CD4-positive, alpha-beta T cell (primary cell): ENCODE results near the gene FARS2. TPM values are rescaled to one million over a fixed set of nuclear protein-coding genes. Genes with fewer than 3 reads are reported as not detected.

Source experiments
- ATAC-seq: fragments of 200-7000 bp; cut with Tn5 transposase; one replicate; pipeline ENCODE4 v1.10.0; 2022; ENCODE audit warnings: mild to moderate bottlenecking; ENCODE audit not compliant: poor library complexity
- CTCF ChIA-PET: fragments of 350-600 bp; sonication (Branson Sonifier 250); formaldehyde crosslinking; loops from one replicate; lab custom pipeline; 2021; ENCODE audit warnings: antibody characterized with exemption, inconsistent platforms; lab: Charles Lee
- POLR2A ChIA-PET: fragments of 350-600 bp; sonication (Branson Sonifier 250); formaldehyde crosslinking; loops from one replicate; lab custom pipeline; 2021; ENCODE audit warnings: antibody characterized with exemption, inconsistent platforms; lab: Charles Lee
- DNase-seq, 14 experiments: peaks; one replicate each; pipeline ENCODE4 v3.0.0-alpha.2; 2013 to 2020; ENCODE audit warnings: mixed read lengths in 2 of 14
- H3K27ac ChIP-seq, 2 donors: one replicate each; pipeline versions ENCODE4 v1.5.1 to v1.7.0; 2013; ENCODE audit warnings: low read length in 2 of 2, low read depth in 1 of 2, mild to moderate bottlenecking in 1 of 2
- H3K27me3 ChIP-seq, 2 experiments: 1 replicate in 1 of 2; 2 replicates in 1 of 2; pipeline versions ENCODE4 v1.6.1 to v1.7.0; 2013; ENCODE audit warnings: low read length in 2 of 2, control low read depth in 1 of 2, mild to moderate bottlenecking in 1 of 2, moderate library complexity in 1 of 2; ENCODE audit not compliant: insufficient read depth in 2 of 2, control insufficient read depth in 1 of 2
- H3K36me3 ChIP-seq: one replicate; pipeline ENCODE4 v1.6.1; 2013; ENCODE audit warnings: low read length, control low read depth; ENCODE audit not compliant: insufficient read depth
- H3K4me1 ChIP-seq: one replicate; pipeline ENCODE4 v1.6.1; 2013; ENCODE audit warnings: low read length, control low read depth; ENCODE audit not compliant: insufficient read depth
- H3K4me3 ChIP-seq: one replicate; pipeline ENCODE4 v1.5.1; 2013; ENCODE audit warnings: mild to moderate bottlenecking, low read length, moderate library complexity
- H3K9me3 ChIP-seq, 2 experiments: 1 replicate in 1 of 2; 2 replicates in 1 of 2; pipeline versions ENCODE4 v1.6.1 to v1.7.0; 2013; ENCODE audit warnings: low read length in 2 of 2, mild to moderate bottlenecking in 2 of 2, control low read depth in 1 of 2, moderate library complexity in 1 of 2; ENCODE audit not compliant: control insufficient read depth in 1 of 2, insufficient read depth in 1 of 2
- H3K27ac Mint-ChIP-seq: one replicate; pipeline ENCODE4 v1.8.0; 2020; ENCODE audit warnings: mixed read lengths
- H3K27me3 Mint-ChIP-seq: one replicate; pipeline ENCODE4 v1.8.0; 2021; ENCODE audit warnings: mixed read lengths
- H3K36me3 Mint-ChIP-seq: one replicate; pipeline ENCODE4 v1.8.0; 2021; ENCODE audit warnings: low read depth, mixed read lengths
- H3K4me1 Mint-ChIP-seq: one replicate; pipeline ENCODE4 v1.8.0; 2021; ENCODE audit warnings: low read depth, mixed read lengths
- H3K4me3 Mint-ChIP-seq: one replicate; pipeline ENCODE4 v1.8.0; 2020; ENCODE audit warnings: mild to moderate bottlenecking, mixed read lengths
- H3K9me3 Mint-ChIP-seq: one replicate; pipeline ENCODE4 v1.8.0; 2020; ENCODE audit warnings: mixed read lengths
- CTCF ChIP-seq: fragments of 200-600 bp; IDR thresholded peaks from one replicate; pipeline ENCODE4 v1.8.0; 2022; ENCODE audit warnings: antibody characterized with exemption, mild to moderate bottlenecking
- intact Hi-C, 2 experiments: fragments of 100-400 bp; cut with DNase I in 1 of 2; cut with micrococcal nuclease in 1 of 2; formaldehyde crosslinking; loops; one replicate each; pipeline versions ENCODE4 v1.15.1 to v1.9.0; 2023 to 2025; cut with DNase I, micrococcal nuclease
- total RNA-seq, 174 experiments: library from RNA in 2 of 174; stranded (reverse) in 2 of 174; gene quantifications; one replicate each; pipeline ENCODE4 v1.2.3 and lab custom pipeline; 2021 to 2026

The FARS2 gene
- total RNA-seq, 2 experiments from 2014 or later = 12.6 to 12.8 TPM

- no peak overlapping the region for H3K4me3 Mint-ChIP-seq
- peak; percentile 20 for TF ChIP-seq CTCF
- Histone ChIP-seq H3K4me3 (no peak overlapping the region), H3K9me3 (peaks cover 8 to 9% of the 10 kb centered on the region in 2 experiments), H3K36me3 (no peaks in the 10 kb centered on the region), H3K27ac (no peak overlapping the region), H3K4me1 (peaks cover 16% of the 10 kb centered on the region), H3K27me3 (no peaks in the 10 kb centered on the region)
- H3K36me3 Mint-ChIP-seq = no peaks in the 10 kb centered on the region
- H3K9me3 Mint-ChIP-seq = peaks cover 2% of the 10 kb centered on the region
- POLR2A ChIA-PET = interaction anchor here (1.2 kb wide), 1 partner anchor 23 kb away, joined by 3 read pairs; no protein-coding TSS in a partner anchor
- no peak overlapping the region for H3K27ac Mint-ChIP-seq
- H3K27me3 Mint-ChIP-seq = no peaks in the 10 kb centered on the region
- peak; percentile 34 for ATAC-seq
- peaks cover 24% of the 10 kb centered on the region for H3K4me1 Mint-ChIP-seq
- DNase-seq = peak in 7 of 14 experiments; percentile 14 to 41 (median 25)
- CTCF ChIA-PET = no interaction called here
- intact Hi-C loops = no loop called here
These were observed 548.1 kb downstream of the FARS2 start for GRCh38 chr6:5809450-5809849.

GRCh38 chr6:5811997-5812396 lies 550.7 kb downstream of the FARS2 start:
- no peak overlapping the region for H3K4me3 Mint-ChIP-seq
- DNase-seq = no peak
- ATAC-seq = no peak
- intact Hi-C loops = no loop called here
- ChIA-PET POLR2A (no interaction called here), CTCF (no interaction called here)
- Histone ChIP-seq H3K27me3 (no peaks in the 10 kb centered on the region), H3K36me3 (no peaks in the 10 kb centered on the region), H3K9me3 (peaks cover 0 to under 1% of the 10 kb centered on the region in 2 experiments), H3K4me1 (peaks cover 20% of the 10 kb centered on the region), H3K27ac (no peak overlapping the region), H3K4me3 (no peak overlapping the region)
- no peaks in the 10 kb centered on the region for H3K27me3 Mint-ChIP-seq
- H3K36me3 Mint-ChIP-seq = no peaks in the 10 kb centered on the region
- no peak for TF ChIP-seq CTCF
- H3K9me3 Mint-ChIP-seq = peaks cover 2% of the 10 kb centered on the region
- no peak overlapping the region for H3K27ac Mint-ChIP-seq
- H3K4me1 Mint-ChIP-seq = peaks cover 27% of the 10 kb centered on the region

GRCh38 chr6:5813625-5814027 lies 552.3 kb downstream of the FARS2 start:
- Mint-ChIP-seq H3K27ac (peak overlapping the region; percentile 55), H3K4me3 (peak overlapping the region; percentile 13), H3K9me3 (peaks cover 2% of the 10 kb centered on the region), H3K4me1 (peaks cover 27% of the 10 kb centered on the region), H3K36me3 (no peaks in the 10 kb centered on the region), H3K27me3 (no peaks in the 10 kb centered on the region)
- H3K4me1 ChIP-seq = peaks cover 20% of the 10 kb centered on the region
- CTCF ChIA-PET = no interaction called here
- DNase-seq (peak in 2 of 14 experiments; percentile 16 to 55), ATAC-seq (no peak)
- POLR2A ChIA-PET = no interaction called here
- no peak for TF ChIP-seq CTCF
- no peaks in the 10 kb centered on the region for H3K9me3 ChIP-seq
- no peaks in the 10 kb centered on the region for H3K36me3 ChIP-seq
- no peaks in the 10 kb centered on the region for H3K27me3 ChIP-seq
- H3K4me3 ChIP-seq = peak overlapping the region; percentile 11
- intact Hi-C loops = no loop called here
- H3K27ac ChIP-seq = peak overlapping the region in 1 of 2 donors; percentile 16
